Measurements from ENCODE around the gene CST7. TPM values are rescaled to one million over a fixed set of nuclear protein-coding genes. Genes with fewer than 3 reads are reported as not detected.
"Not testable (repeated sequence)": the region's sequence is repeated elsewhere in the genome, so short reads cannot be mapped to it uniquely, and the experiment has no call there.

Gene CST7
- total and polyA plus RNA-seq, 2 donors (not counting 3 experiments of a cell fraction or from before 2014, with no cell fraction given): not detected

- no peak for DNase-seq (ENCODE audit: low read depth, low spot score)
- H3K27me3 ChIP-seq (ENCODE audit: control insufficient read depth in 2 of 2, insufficient read depth in 2 of 2, low read length in 2 of 2): no peaks in the 10 kb centered on the region
- BruUV-seq (replicated peaks): no TSS peak
- no peaks in the 10 kb centered on the region for H4K20me1 ChIP-seq (replicated peaks; ENCODE audit: control insufficient read depth, extremely low read depth, insufficient read depth, low read length)
- no peak overlapping the region for H3K9ac ChIP-seq (replicated peaks; ENCODE audit: extremely low read depth, insufficient read depth, low read length)
- ChIA-PET CTCF (interaction anchor here (0.6 to 7.8 kb wide), 8 partner anchors 12 to 1250 kb away, joined by 4 to 120 read pairs (median 8); no protein-coding TSS in a partner anchor), POLR2A (no interaction called here)
- intact Hi-C loops (cut with micrococcal nuclease) (loop anchor here (1.0 to 5.0 kb wide), 5 partner anchors 759 to 1251 kb away; no protein-coding TSS in a partner anchor), dilution Hi-C loops (cut with MboI; ENCODE audit: extremely low pct_ligation_motif_present, low sequenced_read_pairs) (no loop called here)
- no peak overlapping the region for H2AFZ ChIP-seq (ENCODE audit: low read depth, low read length)
- no peak overlapping the region for H3K4me3 ChIP-seq (replicated peaks in 1 of 3; ENCODE audit: insufficient read depth in 1 of 3, low read depth in 1 of 3, low read length in 3 of 3)
- H3K36me3 ChIP-seq (ENCODE audit: control insufficient read depth in 2 of 2, extremely low read depth in 1 of 2, insufficient read depth in 2 of 2, low read length in 2 of 2): no peaks in the 10 kb centered on the region
- H3K4me1 ChIP-seq (ENCODE audit: control insufficient read depth, extremely low read depth, insufficient read depth, low read length): no peaks in the 10 kb centered on the region
- no peaks in the 10 kb centered on the region for H3K9me1 ChIP-seq (replicated peaks; ENCODE audit: control insufficient read depth, extremely low read depth, insufficient read depth, low read length)
- FAIRE-seq: no peak
- H3K79me2 ChIP-seq (ENCODE audit: control insufficient read depth, insufficient read depth, low read length): no peaks in the 10 kb centered on the region
- H3K27ac ChIP-seq (ENCODE audit: insufficient read depth, low read depth, low read length): no peak overlapping the region
- TF ChIP-seq GATA2 (IDR thresholded peaks at IDR 0.05; ENCODE audit: insufficient read depth, insufficient read length, low read depth, low read length) (no peak), MAX (IDR thresholded peaks at IDR 0.05; ENCODE audit: insufficient read depth, insufficient read length) (no peak), FOS (IDR thresholded peaks at IDR 0.05; ENCODE audit: borderline replicate concordance, insufficient read depth, low read length) (no peak), POLR2A (IDR thresholded peaks at IDR 0.05; ENCODE audit: low read depth, low read length) (no peak), JUN (IDR thresholded peaks at IDR 0.05; ENCODE audit: borderline replicate concordance, insufficient read depth, insufficient read length, low read depth) (no peak), EZH2 (IDR thresholded peaks at IDR 0.05; ENCODE audit: borderline replicate concordance, low read depth, low read length, severe bottlenecking) (no peak), CTCF (IDR thresholded peaks at IDR 0.05; ENCODE audit: extremely low read depth in 1 of 2, insufficient read depth in 1 of 2, low read depth in 1 of 2, low read length in 2 of 2) (no peak), MYC (IDR thresholded peaks at IDR 0.05; ENCODE audit: low read depth, low read length) (no peak), POLR2AphosphoS5 (IDR thresholded peaks at IDR 0.05; ENCODE audit: insufficient read depth, low read depth, low read length) (no peak)
- H3K4me2 ChIP-seq (ENCODE audit: insufficient read depth, low read length): no peak overlapping the region
- no peaks in the 10 kb centered on the region for H3K9me3 ChIP-seq (replicated peaks; ENCODE audit: control insufficient read depth, insufficient read depth, low read length)
These were observed 30.2 kb upstream of the CST7 start for GRCh38 chr20:24918579-24919566.

- DNase-seq (ENCODE audit: low read depth, low spot score); BruUV-seq (replicated peaks); H3K36me3 ChIP-seq (ENCODE audit: control insufficient read depth in 2 of 2, extremely low read depth in 1 of 2, insufficient read depth in 2 of 2, low read length in 2 of 2); H3K4me3 ChIP-seq (replicated peaks in 1 of 3; ENCODE audit: insufficient read depth in 1 of 3, low read depth in 1 of 3, low read length in 3 of 3); H3K9me1 ChIP-seq (replicated peaks; ENCODE audit: control insufficient read depth, extremely low read depth, insufficient read depth, low read length); H3K9ac ChIP-seq (replicated peaks; ENCODE audit: extremely low read depth, insufficient read depth, low read length); H3K27me3 ChIP-seq (ENCODE audit: control insufficient read depth in 2 of 2, insufficient read depth in 2 of 2, low read length in 2 of 2); H3K79me2 ChIP-seq (ENCODE audit: control insufficient read depth, insufficient read depth, low read length); H3K4me1 ChIP-seq (ENCODE audit: control insufficient read depth, extremely low read depth, insufficient read depth, low read length); H3K27ac ChIP-seq (ENCODE audit: insufficient read depth, low read depth, low read length); H3K4me2 ChIP-seq (ENCODE audit: insufficient read depth, low read length); H4K20me1 ChIP-seq (replicated peaks; ENCODE audit: control insufficient read depth, extremely low read depth, insufficient read depth, low read length); H3K9me3 ChIP-seq (replicated peaks; ENCODE audit: control insufficient read depth, insufficient read depth, low read length); POLR2A ChIA-PET; H2AFZ ChIP-seq (ENCODE audit: low read depth, low read length); dilution Hi-C loops (cut with MboI; ENCODE audit: extremely low pct_ligation_motif_present, low sequenced_read_pairs); FAIRE-seq: not testable (repeated sequence)
- intact Hi-C loops (cut with micrococcal nuclease): loop anchor here (2.0 to 5.0 kb wide), 2 partner anchors 817 to 922 kb away; no protein-coding TSS in a partner anchor
- CTCF ChIA-PET: interaction anchor here (7.8 kb wide), 1 partner anchor 981 kb away, joined by 120 read pairs; no protein-coding TSS in a partner anchor
These were observed 29.4 kb upstream of the CST7 start for GRCh38 chr20:24919665-24920064.

Measured in endothelial cell of umbilical vein (primary cell).